Measurements from ENCODE around the gene SERPINI1. TPM values are rescaled to one million over a fixed set of nuclear protein-coding genes. Genes with fewer than 3 reads are reported as not detected.

The SERPINI1 gene
- total RNA-seq, 1 experiment from 2014 or later = 8.0 TPM

- POLR2A ChIA-PET = no interaction called here
- DNase-seq (ENCODE audit: low read depth, low spot score) (no peak), ATAC-seq (no peak)
- Histone ChIP-seq H3K27ac (ENCODE audit: low read length) (no peak overlapping the region), H3K4me3 (ENCODE audit: low read depth in 2 of 2, low read length in 2 of 2) (no peak overlapping the region), H3K27me3 (ENCODE audit: control insufficient read depth, insufficient read depth, low read length) (no peaks in the 10 kb centered on the region), H3K9me3 (ENCODE audit: control insufficient read depth, insufficient read depth, low read depth, low read length) (no peaks in the 10 kb centered on the region), H3K4me1 (ENCODE audit: control insufficient read depth, insufficient read depth, low read length) (no peaks in the 10 kb centered on the region), H3K36me3 (ENCODE audit: control insufficient read depth, insufficient read depth, low read length) (no peaks in the 10 kb centered on the region)
- TF ChIP-seq CTCF (IDR thresholded peaks at IDR 0.05) = no peak
- TF ChIP-seq POLR2AphosphoS5 (IDR thresholded peaks at IDR 0.05; ENCODE audit: low read depth, low read length) = no peak
- no peak for TF ChIP-seq TCF7L2 (IDR thresholded peaks at IDR 0.05; ENCODE audit: low read depth, low read length)
- TF ChIP-seq SIN3A (IDR thresholded peaks at IDR 0.05; ENCODE audit: borderline replicate concordance, insufficient read depth, low read depth, low read length) = no peak
- no peak for TF ChIP-seq REST (IDR thresholded peaks at IDR 0.05; ENCODE audit: insufficient read depth in 1 of 2, low read depth in 2 of 2, low read length in 1 of 2)
- no TSS peak for BruUV-seq (replicated peaks)
- in situ Hi-C loops (cut with HindIII; ENCODE audit: low pct_unique_long_range_greater_than_20kb, low sequenced_read_pairs) = no loop called here
- intact Hi-C loops (cut with micrococcal nuclease; ENCODE audit: unreplicated experiment) = no loop called here
- CTCF ChIA-PET = no interaction called here
Observed at GRCh38 chr3:167776066-167776685, 40.7 kb downstream of the SERPINI1 start.

- Histone ChIP-seq H3K4me3 (ENCODE audit: low read depth in 2 of 2, low read length in 2 of 2) (no peak overlapping the region), H3K27me3 (ENCODE audit: control insufficient read depth, insufficient read depth, low read length) (no peaks in the 10 kb centered on the region), H3K9me3 (ENCODE audit: control insufficient read depth, insufficient read depth, low read depth, low read length) (no peaks in the 10 kb centered on the region), H3K36me3 (ENCODE audit: control insufficient read depth, insufficient read depth, low read length) (no peaks in the 10 kb centered on the region), H3K27ac (ENCODE audit: low read length) (no peak overlapping the region), H3K4me1 (ENCODE audit: control insufficient read depth, insufficient read depth, low read length) (no peaks in the 10 kb centered on the region)
- BruUV-seq (replicated peaks) = no TSS peak
- ChIA-PET CTCF (no interaction called here), POLR2A (no interaction called here)
- TF ChIP-seq REST (IDR thresholded peaks at IDR 0.05; ENCODE audit: insufficient read depth in 1 of 2, low read depth in 2 of 2, low read length in 1 of 2) = no peak
- no peak for TF ChIP-seq POLR2AphosphoS5 (IDR thresholded peaks at IDR 0.05; ENCODE audit: low read depth, low read length)
- no peak for TF ChIP-seq SIN3A (IDR thresholded peaks at IDR 0.05; ENCODE audit: borderline replicate concordance, insufficient read depth, low read depth, low read length)
- TF ChIP-seq TCF7L2 (IDR thresholded peaks at IDR 0.05; ENCODE audit: low read depth, low read length) = no peak
- TF ChIP-seq CTCF (IDR thresholded peaks at IDR 0.05) = no peak
- DNase-seq (ENCODE audit: low read depth, low spot score) (no peak), ATAC-seq (no peak)
- in situ Hi-C loops (cut with HindIII; ENCODE audit: low pct_unique_long_range_greater_than_20kb, low sequenced_read_pairs) = no loop called here
- intact Hi-C loops (cut with micrococcal nuclease; ENCODE audit: unreplicated experiment) = no loop called here
Observed at GRCh38 chr3:167777356-167777755, 41.8 kb downstream of the SERPINI1 start.
